Measurements from ENCODE around the gene SLC40A1.

- no peak for TF ChIP-seq EZH2 (IDR thresholded peaks at IDR 0.05)
- TF ChIP-seq POLR2AphosphoS5 (IDR thresholded peaks at IDR 0.05; ENCODE audit: borderline replicate concordance, low read depth, low read length), result no peak
- TF ChIP-seq FOXP2 (optimal IDR thresholded peaks at IDR 0.05; ENCODE audit: control extremely low read depth, extremely low read length, insufficient read depth), result no peak
These were observed 36.1 kb downstream of the SLC40A1 start for GRCh38 chr2:189544318-189545042.
